MM.1S (cell line): ENCODE measurements around the gene CHPF.

Experiments used
- EZH2 ChIP-seq: fragments of 300-600 bp; sonication (generic); optimal IDR thresholded peaks from 2 replicates; pipeline ENCODE3; 2017; ENCODE audit warnings: low read depth, mild to moderate bottlenecking, antibody characterized with exemption, low read length, mixed read lengths
- EZH2phosphoT487 ChIP-seq: fragments of 300-600 bp; sonication (generic); IDR thresholded peaks from 2 replicates; pipeline ENCODE4 v1.6.1; 2018; ENCODE audit warnings: antibody characterized with exemption, low read length
- TF ChIP-seq, protein P1 (sequence below): fragments of 300-600 bp; sonication (generic); IDR thresholded peaks from 2 replicates; pipeline ENCODE4 v1.5.1; 2016; ENCODE audit warnings: antibody characterized with exemption, low read length, mixed read lengths

DNA sequence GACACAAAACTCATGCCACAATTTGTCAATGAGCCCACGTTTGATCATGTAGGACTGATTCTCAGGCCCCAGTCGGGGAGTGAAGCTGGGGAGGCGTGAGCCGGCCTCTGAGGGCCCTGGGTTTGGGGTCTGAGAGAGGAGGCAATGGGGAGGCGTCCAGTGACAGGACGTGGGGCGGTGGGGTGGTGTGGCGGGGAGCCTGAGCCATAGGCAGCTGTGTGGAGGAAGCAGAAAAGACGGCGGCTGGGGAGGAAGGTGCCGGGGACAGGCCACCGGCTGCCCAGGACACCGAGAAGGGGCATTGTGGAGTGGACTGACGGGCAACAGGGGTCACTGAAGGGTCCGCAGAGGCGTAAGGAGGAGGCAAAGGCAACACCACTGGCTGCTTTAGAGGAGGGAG, 7.2 kb downstream of the CHPF start:
- TF ChIP-seq EZH2phosphoT487 (no peak), EZH2 (no peak)
- TF ChIP-seq, protein P1, sequence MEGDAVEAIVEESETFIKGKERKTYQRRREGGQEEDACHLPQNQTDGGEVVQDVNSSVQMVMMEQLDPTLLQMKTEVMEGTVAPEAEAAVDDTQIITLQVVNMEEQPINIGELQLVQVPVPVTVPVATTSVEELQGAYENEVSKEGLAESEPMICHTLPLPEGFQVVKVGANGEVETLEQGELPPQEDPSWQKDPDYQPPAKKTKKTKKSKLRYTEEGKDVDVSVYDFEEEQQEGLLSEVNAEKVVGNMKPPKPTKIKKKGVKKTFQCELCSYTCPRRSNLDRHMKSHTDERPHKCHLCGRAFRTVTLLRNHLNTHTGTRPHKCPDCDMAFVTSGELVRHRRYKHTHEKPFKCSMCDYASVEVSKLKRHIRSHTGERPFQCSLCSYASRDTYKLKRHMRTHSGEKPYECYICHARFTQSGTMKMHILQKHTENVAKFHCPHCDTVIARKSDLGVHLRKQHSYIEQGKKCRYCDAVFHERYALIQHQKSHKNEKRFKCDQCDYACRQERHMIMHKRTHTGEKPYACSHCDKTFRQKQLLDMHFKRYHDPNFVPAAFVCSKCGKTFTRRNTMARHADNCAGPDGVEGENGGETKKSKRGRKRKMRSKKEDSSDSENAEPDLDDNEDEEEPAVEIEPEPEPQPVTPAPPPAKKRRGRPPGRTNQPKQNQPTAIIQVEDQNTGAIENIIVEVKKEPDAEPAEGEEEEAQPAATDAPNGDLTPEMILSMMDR, result no peak
